Left ventricle myocardium inferior (tissue), 1 donor: ENCODE measurements around the gene RASL11B. TPM values are rescaled to one million over a fixed set of nuclear protein-coding genes. Genes with fewer than 3 reads are reported as not detected.
A peak's percentile ranks its signal among the peaks of the same experiment; 100 is the strongest.
"Not testable (repeated sequence)": the region's sequence is repeated elsewhere in the genome, so short reads cannot be mapped to it uniquely, and the experiment has no call there.

Source experiments
- DNase-seq: peaks from one replicate; pipeline ENCODE4 v3.0.0-alpha.2; 2020
- H3K27ac ChIP-seq: fragments of 200-600 bp; replicated peaks from 2 replicates; pipeline ENCODE4 v1.8.0; 2021
- H3K27me3 ChIP-seq: fragments of 200-600 bp; 2 replicates; pipeline ENCODE4 v1.8.0; 2021; ENCODE audit warnings: low read depth
- H3K36me3 ChIP-seq: fragments of 200-600 bp; 2 replicates; pipeline ENCODE4 v1.8.0; 2021
- H3K4me1 ChIP-seq: fragments of 200-600 bp; 2 replicates; pipeline ENCODE4 v1.8.0; 2021
- H3K4me3 ChIP-seq: fragments of 200-600 bp; 2 replicates; pipeline ENCODE4 v1.8.0; 2021; ENCODE audit warnings: mild to moderate bottlenecking, moderate library complexity
- H3K9me3 ChIP-seq: fragments of 200-600 bp; replicated peaks from 2 replicates; pipeline ENCODE4 v1.8.0; 2021
- intact Hi-C: fragments of 100-400 bp; cut with micrococcal nuclease; formaldehyde crosslinking; loops from one replicate; pipeline ENCODE4 v1.11.0; 2022
- total RNA-seq: library from RNA; stranded (reverse); fragmentation: NEBNext Ultra II Directional; extraction: Animal tissue kit (Norgen Biotek cat#: 25700); gene quantifications from one replicate; pipeline ENCODE4 v1.2.1, GENCODE V29; 2021
- TF ChIP-seq, protein P1 (sequence below): fragments of 200-600 bp; IDR thresholded peaks from 2 replicates; pipeline ENCODE4 v1.8.0; 2021; ENCODE audit warnings: antibody characterized with exemption, mild to moderate bottlenecking, borderline replicate concordance
- donor health status: DM: no; HTN: yes; CAD: no; lungs with severe emphysema.

RASL11B gene
- total RNA-seq, 1 donor from 2014 or later, result 8.7 TPM

GRCh38 chr4:52824270-52824602 lies 37.9 kb upstream of the RASL11B start:
- Histone ChIP-seq H3K9me3 (no peaks in the 10 kb centered on the region), H3K4me3 (no peak overlapping the region), H3K27ac (peak overlapping the region; percentile 80), H3K27me3 (no peaks in the 10 kb centered on the region), H3K4me1 (peaks cover 15% of the 10 kb centered on the region), H3K36me3 (no peaks in the 10 kb centered on the region)
- intact Hi-C loops, result no loop called here
- TF ChIP-seq, protein P1, sequence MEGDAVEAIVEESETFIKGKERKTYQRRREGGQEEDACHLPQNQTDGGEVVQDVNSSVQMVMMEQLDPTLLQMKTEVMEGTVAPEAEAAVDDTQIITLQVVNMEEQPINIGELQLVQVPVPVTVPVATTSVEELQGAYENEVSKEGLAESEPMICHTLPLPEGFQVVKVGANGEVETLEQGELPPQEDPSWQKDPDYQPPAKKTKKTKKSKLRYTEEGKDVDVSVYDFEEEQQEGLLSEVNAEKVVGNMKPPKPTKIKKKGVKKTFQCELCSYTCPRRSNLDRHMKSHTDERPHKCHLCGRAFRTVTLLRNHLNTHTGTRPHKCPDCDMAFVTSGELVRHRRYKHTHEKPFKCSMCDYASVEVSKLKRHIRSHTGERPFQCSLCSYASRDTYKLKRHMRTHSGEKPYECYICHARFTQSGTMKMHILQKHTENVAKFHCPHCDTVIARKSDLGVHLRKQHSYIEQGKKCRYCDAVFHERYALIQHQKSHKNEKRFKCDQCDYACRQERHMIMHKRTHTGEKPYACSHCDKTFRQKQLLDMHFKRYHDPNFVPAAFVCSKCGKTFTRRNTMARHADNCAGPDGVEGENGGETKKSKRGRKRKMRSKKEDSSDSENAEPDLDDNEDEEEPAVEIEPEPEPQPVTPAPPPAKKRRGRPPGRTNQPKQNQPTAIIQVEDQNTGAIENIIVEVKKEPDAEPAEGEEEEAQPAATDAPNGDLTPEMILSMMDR, result no peak
- DNase-seq, result no peak

DNA sequence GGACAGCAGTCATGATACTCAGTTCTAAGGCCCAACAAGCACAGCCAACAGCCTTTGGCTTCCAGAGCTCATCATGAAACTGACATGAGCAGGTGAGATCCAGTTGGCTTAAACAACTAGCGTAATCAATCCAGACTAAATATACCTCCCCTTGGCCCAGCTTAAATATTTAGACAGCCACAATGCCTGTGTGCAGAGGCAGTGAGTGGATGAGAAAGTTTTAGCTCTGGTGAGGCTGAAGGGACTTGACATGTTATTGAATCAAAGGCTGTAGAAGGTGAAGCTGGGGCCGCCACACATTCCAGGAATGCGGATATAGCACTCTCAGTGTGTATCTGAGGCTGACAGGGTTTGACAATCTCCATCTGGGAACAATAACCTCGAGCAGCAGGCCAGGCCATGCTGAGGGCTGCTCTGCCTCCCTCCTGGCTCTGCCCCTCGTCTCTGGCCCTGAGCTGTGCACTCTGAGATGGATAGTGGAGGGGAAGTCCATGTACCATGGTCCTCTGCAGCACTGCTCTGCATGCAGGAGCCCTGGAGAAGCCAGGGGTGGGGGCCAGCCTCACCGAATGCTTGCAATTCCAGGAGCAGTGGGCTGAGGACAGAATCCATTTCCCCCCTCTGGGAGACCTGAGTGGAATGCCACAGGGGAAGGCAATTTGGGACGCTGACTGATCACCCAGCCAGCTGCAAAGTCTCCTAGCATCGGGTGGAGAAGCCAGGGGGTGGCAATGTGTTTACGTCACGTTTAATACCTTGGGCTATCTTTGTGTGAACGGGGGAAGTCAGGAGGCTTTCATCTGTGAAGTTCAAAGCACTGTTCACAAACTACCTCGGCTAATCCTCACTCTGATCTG lies 37.3 kb upstream of the RASL11B start:
- no peaks in the 10 kb centered on the region for H3K27me3 ChIP-seq
- TF ChIP-seq, protein P1, result no peak
- H3K27ac ChIP-seq, result peak overlapping the region; percentile 80
- no peaks in the 10 kb centered on the region for H3K9me3 ChIP-seq
- H3K4me3 ChIP-seq, result no peak overlapping the region
- peaks cover 15% of the 10 kb centered on the region for H3K4me1 ChIP-seq
- intact Hi-C loops, result no loop called here
- H3K36me3 ChIP-seq, result no peaks in the 10 kb centered on the region
- peak; percentile 46 for DNase-seq

DNA sequence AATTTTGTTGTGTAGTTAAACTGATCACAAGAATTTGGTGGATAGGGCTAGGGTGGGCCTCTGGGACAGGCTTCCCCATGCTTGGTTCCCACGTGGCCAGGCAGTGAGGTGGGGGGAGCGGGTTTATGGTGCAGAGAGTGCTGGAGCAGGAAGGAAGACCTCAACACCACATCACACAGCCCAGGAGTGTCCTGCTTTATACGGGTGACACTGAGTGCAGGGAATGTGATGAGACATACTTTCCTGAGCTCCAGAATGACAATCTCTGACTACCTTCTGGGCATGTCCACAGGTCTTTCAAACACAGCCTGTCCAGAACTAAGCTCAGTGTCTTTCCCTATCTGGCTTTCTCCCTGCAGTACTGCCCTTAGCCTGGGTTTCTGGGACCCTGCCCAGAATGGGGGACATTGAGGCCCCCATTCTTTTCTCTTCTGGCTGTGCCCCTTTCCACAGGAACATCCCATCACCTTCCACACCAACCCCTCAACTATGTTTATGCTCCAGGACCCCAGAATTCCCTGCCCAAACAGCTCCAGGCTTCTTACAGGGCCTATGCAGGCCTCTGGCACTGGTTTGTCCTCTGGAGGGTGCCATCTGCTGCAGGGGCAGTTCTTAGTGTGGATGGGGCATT lies 36.5 kb upstream of the RASL11B start:
- H3K4me1 ChIP-seq, result peaks cover 15% of the 10 kb centered on the region
- H3K27ac ChIP-seq, result peak overlapping the region; percentile 80
- no peak for DNase-seq
- TF ChIP-seq, protein P1, result no peak
- H3K9me3 ChIP-seq, result no peaks in the 10 kb centered on the region
- H3K4me3 ChIP-seq, result no peak overlapping the region
- no peaks in the 10 kb centered on the region for H3K36me3 ChIP-seq
- no peaks in the 10 kb centered on the region for H3K27me3 ChIP-seq
- intact Hi-C loops, result no loop called here

- intact Hi-C loops, result no loop called here
- peaks cover 22% of the 10 kb centered on the region for H3K4me1 ChIP-seq
- no peak overlapping the region for H3K4me3 ChIP-seq
- no peaks in the 10 kb centered on the region for H3K36me3 ChIP-seq
- TF ChIP-seq, protein P1, result no peak
- no peak for DNase-seq
- no peaks in the 10 kb centered on the region for H3K9me3 ChIP-seq
- no peaks in the 10 kb centered on the region for H3K27me3 ChIP-seq
- H3K27ac ChIP-seq, result no peak overlapping the region
Observed at GRCh38 chr4:52833941-52834525, 28.1 kb upstream of the RASL11B start.

GRCh38 chr4:52834641-52835456 lies 27.3 kb upstream of the RASL11B start:
- H3K36me3 ChIP-seq, intact Hi-C loops, H3K27ac ChIP-seq, H3K27me3 ChIP-seq, H3K4me3 ChIP-seq, DNase-seq, H3K9me3 ChIP-seq: not testable (repeated sequence)
- peaks cover 30% of the 10 kb centered on the region for H3K4me1 ChIP-seq
